HuH-7.5 (cell line): Measurements from ENCODE around the gene GDF3.
"Not testable (repeated sequence)": the region's sequence is repeated elsewhere in the genome, so short reads cannot be mapped to it uniquely, and the experiment has no call there.

ENCODE experiments used
- DNase-seq: peaks from one replicate; pipeline ENCODE4 v3.0.0; 2011; ENCODE audit warnings: low spot score

Gene GDF3

DNA sequence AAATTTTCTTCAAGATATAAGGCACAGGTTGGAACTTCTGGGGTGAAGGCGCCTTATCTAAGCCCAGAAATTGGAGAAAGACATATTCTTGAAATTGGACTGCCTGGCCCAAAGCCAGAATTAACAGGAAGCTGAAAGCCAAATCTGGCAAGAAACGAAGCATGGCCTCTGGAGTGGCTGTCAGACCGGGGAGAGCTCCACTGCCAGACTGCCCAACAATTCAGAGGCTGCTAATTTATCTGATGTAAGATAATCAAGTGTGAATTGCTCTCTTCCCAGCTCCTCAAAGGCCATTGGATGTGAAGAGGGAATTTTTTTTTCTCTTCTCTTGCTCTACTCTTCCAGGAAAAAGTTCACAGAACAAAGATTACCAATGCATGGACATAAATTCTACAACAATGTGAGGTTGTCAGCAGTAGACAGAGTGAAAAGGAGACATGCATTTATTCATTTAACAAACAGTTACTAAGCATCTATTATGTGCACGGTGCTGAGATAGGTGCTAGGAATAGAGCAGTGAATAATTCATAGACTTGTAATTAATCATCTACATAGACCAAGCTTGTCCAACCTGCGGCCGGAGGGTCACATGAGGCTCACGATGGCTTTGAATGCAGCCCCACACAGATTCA, at the start of gene GDF3:
GDF3 (minus strand) TSS at position 210 of the 632 bp plus-strand sequence; CDS start at position 163, 47 bp downstream.
- DNase-seq: no peak

DNA sequence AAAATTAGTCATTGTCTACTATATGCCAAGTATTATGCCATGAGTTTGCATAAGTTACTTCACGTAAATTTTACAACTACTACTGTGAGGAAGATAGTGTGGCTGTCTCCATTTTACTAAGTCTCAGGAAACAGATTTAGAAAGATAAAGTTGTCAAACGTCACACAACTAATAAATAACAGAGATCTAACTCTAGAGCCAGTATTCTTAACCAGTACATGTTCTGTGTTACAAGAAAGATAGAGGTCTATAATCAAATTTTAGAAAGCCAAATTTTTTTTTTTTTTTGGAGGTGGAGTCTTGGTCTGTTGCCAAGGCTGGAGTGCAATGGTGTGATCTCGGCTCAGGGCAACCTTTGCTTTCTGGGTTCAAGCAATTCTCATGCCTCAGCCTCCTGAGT, 37.4 kb upstream of the GDF3 start:
- DNase-seq: no peak

DNA sequence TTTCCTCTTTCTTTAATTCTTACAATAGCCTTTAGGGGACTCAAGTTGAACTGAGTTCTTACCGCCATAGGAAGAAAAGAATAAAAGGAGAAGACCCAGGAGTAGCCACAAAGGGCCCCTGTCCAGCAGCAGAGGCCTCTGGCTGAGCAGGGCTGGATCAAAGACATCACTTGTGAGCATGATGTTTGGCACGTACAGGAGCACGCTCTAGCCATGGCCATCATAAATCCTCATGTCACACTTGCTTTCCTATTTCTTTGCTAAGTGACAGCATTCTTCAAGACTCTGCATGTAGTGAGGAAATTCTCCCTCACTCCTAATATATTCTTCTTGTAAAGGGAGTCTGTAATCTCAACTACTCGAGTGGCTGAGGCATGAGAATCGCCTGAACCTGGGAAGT, 35.9 kb upstream of the GDF3 start:
- no peak for DNase-seq

DNA sequence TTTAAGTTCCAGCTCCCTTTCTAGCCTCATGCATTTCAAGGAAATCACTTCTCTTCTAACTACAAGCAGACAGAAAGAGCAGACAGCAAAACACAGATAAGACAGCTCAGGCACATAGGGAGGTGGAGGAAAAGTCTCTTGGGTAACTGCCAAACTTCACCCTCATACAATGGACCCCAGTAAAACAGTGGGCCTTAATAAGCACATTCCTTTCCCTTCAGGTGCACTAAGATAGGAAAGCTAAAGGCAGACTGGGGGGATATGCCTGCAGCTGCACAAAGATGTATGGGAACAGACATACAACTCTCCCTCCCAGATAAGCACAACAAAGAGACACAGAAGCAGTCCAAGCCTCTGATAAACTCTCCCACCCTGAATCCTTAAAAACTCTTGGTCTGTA, 35.4 kb upstream of the GDF3 start:
- not testable (repeated sequence) for DNase-seq

DNA sequence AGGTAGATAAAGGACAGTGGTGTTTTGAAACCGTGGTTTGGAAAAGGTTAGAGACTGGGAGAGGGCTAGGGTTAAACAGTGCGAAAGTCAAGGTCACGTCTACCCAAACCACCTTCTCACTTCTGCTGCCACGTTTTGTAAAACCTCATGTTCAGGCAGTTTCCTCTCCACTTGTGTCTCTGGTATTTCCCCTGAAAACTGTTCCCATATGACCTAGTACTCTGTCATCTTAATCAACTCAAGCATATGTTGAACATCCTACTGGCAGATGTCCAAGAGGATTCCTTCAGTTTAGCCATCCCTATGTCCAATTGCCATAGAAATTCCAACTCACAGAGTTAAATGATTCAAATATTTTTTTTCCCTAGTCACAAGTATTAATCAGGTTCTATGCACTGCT, 34.2 kb upstream of the GDF3 start:
- no peak for DNase-seq

DNA sequence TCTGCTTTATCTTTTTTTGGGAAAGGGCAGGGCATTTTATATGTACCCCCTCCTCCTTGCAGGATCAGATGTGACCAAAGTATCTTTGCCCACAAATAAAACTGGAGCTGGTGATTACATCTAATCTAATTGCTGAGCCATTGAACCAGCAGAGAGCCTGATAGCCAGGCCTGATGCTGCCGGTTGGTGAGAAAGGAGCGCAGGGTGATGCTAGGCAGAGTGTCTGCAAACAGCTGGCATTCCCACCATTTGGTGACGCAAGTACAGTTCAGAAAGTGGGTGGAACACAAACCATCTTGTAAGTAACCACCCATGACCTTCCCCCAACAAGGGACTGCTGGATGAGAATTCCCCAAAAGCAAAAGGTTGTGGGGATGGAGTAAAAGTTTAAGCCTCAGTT, 28.4 kb upstream of the GDF3 start:
- no peak for DNase-seq

DNA sequence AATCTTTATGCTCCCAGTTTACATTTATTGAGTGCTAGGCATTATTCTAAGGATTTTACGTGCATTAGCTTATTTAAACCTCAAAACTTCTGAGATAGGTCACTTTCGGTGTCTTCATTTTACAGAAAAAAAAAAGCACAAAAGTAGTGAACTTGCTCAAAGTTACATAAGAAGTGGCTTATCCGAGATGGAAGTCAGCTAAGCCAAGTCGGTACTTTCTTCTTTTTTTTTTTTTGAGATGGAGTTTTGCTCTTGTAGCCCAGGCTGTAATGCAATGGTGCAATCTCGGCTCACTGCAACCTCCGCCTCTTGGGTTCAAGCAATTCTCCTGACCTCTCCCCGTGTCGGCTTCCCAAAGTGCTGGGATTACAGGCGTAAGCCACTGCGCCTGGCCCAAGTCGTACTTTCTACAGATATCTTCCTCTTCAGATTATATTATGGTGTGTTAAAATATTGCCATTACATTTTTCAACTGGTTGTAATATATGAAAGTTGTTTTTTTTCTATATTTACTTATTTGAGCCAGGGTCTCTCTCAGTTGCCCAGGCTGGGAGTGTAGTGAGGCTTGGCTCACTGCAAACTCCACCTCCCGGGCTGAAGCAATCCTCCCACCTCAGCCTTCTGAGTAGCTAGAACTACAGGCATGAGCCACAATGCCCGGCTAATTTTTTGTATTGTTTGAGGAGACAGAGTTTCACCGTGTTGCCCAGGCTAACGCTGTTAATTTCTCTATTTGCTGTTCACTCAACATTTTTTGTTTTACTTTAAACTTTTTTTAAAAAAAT, 24.6 kb upstream of the GDF3 start:
- no peak for DNase-seq

DNA sequence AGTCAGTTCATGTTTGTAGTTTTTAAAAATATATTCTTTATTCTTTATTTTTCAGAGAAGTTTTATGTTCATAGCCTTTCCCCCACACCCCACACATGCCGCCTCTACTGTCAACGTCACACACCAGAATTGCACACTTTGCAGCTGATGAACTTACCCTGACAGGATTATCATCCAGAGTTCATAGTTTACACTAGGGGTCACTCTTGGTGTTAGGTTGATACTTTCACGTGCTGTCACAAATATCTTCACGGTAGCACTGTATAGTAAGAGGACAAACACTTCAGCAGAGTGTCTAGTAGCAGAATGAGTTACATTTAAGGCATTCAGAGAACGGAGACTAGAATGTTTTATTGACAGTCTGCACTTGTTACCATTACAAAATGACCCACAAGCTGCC, 20.8 kb upstream of the GDF3 start:
- peak; percentile 24 for DNase-seq

DNA sequence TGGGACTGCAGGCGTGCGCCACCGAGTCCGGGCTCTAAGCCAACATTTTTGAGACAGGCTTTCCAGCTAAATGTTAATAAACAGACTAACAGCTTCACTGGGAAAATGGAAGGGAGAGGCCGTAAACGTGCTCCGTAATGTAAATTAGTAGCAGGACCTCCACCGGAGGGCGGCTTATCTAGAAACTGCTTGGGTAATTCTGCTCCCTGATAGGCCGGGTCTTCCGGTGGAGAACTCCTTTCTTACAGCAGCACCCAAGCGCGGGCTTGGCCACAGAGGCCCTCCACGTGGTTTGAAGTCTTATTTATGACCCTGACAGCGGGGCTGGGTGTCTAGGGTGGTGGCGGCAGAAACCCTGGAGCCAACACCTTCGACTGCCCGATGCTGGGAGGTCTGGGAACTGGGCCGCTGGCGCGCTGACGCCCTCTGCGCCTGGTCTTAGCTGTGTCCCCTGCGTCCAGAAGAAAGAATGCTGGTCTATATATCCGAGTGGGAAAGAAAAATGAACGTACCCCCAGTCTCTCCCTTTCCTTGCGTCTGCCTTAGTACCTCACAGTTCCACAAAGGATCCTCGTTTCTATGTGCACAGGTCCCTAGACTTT, 17.4 kb upstream of the GDF3 start:
- no peak for DNase-seq

DNA sequence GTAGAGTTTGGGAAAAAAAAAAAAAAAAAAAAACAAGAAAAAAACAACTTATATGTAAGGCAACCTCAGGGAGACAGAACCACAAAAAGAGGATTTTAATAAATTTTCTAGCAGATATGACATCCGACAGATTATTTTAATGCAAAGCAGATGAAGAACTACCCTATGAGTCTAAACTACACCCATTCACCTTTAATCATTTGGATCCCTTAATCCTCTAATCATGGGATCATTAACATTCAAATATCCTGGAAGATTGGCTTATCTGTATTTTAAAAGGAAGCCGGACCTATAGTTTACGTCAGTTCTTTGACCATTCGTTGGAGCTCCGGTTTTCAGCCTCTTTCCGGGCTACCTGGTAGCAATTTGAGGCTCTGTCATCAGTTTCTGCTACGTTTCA, 15.6 kb upstream of the GDF3 start, which contains the start of gene DPPA3:
DPPA3 (plus strand) TSS at position 301 of the 400 bp plus-strand sequence. CDS start 138 bp downstream, outside the sequence.
- no peak for DNase-seq

DNA sequence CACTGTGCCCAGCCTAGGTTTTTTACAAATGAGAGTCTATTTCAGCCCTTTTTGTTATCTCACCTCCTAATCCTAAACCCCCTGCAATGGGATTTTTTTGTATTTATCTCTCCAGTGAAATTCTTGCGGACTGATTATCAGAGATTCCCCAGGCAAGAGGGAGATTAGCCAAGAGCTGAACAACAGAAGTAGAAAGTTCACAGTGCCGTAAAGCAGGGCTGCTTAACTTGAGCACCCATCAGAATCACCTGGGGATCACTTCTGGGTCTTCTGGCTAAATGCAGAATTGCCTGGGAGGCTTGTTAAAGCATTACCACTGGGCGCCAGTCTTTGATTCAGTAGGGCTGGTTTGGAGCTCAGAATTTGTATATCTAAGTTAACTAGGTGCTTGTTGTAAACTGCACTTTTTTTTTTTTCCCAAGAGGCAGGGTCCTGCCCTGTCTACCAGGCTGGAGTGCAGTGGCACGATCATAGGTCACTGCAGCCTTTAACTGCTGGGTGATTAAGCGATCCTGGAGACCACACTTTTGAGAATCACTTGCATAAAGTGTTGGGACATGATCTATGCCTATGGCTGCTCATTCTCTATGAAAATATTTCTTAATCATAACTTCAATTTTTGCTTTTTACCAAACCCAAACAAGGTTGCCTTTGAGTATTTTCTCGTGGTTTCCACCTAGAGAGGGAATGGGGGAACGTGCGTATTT, 14.5 kb upstream of the GDF3 start:
- DNase-seq: no peak

DNA sequence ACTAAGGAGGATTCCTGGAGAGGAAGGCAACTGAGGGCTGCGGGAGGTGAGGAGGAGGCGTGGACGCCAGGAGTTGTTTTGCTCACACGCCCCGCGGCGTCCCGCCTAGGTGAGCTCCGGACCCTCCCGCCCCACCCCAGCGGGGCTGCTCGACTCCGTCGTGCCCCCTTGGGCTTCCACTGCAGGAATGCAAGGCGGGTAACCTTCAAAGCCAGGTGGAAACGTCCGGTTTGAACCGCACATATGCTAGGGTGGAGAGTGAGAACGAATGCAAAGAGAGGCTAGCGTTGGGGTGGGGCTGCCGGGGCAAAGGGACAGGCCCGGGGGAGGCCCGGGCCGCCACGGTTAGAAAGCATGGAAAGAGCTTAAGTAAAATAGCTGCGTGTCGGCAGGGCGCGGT, 10.3 kb upstream of the GDF3 start:
- DNase-seq: no peak

DNA sequence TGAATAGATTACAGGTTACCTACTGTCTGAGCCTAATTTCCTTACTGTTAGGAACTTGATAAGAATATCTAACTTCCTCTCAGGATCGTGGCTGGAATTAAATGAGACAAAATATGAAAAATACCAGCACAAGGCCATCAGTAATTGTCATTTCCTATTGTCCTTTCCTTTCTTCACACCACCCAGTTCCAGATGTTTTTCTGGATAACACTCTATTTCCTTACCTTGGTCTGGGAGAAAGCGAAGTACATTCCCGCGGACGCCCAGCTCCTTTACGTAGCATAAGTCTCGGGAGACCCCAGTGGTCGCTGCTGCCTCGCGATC, 376 bp downstream of the GDF3 start:
- DNase-seq: no peak

DNA sequence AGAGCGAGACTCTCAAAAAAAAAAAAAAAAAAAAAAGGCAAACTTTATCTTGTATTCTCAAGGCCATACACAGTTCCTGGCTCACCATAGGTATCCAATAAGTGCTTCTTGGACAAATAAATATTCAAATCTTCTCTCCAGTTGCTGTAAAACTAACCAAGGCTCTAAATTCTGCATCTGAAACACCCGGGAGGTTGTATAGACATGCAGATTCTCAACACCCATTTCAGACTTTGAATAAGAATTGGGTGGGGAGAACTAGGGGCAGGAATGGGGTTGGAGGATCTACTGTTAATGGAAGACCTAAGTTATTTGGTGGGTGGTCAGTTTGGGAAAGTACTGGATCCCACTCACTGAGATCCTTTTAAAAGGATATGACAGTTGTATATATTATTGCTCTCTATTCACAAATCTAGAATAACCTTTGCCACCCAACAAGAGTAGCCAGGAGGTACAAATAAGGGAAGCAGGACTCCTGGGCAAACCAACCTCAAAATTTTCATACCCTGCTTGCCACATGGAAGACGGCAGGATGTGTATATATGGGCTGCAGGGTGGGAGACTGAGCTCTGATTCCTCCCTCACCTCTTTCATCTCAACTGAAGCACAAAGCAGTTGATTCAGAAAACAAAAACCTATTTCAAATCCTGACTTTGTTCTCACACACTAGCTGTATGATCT, 879 bp downstream of the GDF3 start:
- DNase-seq: no peak

DNA sequence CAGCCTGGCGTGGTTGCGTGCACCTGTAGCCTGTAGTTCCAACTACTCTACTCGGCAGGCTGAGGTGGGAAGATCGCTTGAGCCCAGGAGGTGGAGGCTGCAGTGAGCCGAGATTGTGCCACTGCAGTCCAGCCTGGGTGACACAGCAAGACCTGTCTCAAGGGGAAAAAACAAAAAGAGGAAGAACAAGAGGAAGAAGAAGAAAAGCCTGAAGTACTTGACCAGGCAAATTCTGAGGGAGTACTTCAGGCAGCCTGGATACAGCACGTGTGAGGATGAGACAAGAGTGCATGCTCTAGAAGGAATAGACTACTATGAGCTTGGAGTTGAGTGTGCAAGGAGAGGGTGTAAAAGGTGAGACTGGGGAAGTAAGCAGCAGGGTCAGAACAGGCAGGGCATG, 1.8 kb downstream of the GDF3 start:
- no peak for DNase-seq

DNA sequence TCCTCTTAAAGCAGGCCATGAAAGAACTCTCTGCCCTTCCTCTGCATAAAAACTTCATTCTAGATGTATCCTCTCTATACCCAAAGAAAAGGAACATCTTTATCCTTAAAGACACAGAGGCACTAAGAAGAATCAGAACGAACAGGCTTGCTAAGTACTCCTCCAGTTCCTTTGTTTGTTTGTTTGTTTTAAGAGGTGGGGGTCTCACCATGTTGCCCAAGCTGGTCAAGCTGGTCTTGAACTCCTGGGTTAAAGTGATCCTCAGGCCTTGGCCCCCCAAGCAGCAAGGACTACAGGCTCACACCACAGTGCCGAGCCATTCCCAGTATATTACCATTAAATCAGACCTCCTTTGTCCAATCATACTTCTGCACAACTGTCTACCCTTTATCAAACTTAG, 14.0 kb downstream of the GDF3 start:
- DNase-seq: no peak

DNA sequence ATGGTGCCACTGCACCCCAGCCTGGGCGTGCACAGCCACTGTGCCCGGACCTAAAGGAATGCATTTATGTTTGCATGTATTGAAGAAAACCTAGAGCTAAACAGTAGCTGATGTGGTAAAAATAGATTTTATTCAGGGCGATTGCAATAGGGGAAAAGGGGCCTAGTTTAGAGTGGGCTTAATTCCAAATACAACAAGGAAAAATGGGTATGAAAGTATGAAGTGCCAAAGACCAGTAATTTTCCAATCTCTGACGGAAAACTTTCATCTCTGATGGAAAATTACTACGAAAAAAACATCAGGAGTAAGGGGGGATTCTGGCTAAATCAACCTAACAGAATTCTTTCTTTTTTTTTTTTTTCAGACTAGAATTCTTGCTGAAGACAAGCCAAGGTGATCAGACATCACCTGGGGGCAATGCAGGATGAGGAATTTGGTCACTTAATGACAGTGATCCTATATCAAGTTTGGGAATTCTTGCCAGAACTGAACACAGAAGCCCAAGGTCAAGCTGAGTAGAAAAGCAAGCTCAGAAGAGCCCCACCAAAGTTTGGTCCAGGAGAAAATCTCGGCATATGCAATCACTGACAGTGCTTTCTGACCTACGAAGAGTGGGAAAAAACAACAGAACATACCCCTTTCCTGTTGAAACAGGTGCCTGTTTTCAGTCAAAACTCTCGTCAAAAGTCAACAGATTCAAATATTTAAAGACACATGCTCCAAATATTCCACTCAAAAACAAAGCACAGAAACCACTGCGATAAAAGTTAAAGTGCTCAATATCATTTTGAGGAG, 16.1 kb downstream of the GDF3 start:
- no peak for DNase-seq

DNA sequence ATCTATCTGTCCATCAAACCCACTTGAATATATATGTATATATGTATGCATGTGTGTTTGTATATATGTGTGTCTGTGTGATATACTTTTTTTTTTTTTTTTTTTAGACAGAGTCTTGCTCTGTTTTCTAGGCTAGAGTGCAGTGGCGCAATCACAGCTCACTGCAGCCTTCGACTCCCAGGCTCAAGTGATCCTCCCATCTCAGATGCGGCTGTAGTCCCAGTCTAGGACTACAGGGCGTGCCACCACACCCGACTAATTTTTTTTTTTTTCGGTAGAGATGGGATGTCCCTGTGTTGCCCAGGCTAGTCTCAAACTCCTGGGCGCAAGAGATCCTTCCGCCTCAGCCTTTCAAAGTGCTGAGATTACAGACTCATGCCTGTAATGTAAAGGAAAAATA, 16.8 kb downstream of the GDF3 start:
- no peak for DNase-seq

DNA sequence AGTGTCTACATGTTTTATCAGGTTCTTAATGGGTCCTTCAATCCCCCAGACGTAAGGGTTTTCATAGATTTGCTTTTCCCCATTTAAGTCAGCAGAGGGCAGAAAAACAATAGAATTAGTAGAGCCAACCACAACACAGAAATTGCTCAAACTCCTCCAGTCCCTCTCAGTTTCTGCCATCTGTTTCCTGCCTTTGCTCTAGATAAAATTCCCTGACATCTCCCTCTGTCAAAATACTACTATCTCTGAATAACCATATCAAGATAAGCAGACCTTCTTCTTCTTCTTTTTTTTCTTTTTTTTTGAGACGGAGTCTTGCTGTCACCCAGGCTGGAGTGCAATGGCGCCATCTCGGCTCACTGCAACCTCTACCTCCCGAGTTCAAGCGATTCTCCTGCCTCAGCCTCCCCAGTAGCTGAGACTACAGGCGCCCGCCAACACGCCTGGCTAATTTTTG, 18.1 kb downstream of the GDF3 start:
- peak; percentile 27 for DNase-seq

DNA sequence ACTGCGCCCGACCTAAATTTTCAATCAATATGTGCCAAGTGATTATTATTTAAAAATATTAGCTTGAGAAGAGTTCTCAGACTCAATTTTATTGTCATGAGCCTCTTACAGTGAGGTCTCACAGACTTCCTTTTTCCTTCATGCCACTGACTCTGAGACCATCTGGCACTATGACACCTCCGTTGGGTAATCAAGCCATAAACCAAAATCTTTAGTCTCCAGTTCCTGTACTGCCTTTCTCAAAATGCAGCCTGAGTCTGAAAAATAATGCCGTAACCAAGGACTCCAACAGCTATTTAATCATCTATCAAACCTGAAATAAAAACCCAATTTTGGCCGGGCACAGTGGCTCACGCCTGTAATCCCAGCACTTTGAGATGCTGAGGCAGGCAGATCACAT, 20.1 kb downstream of the GDF3 start:
- DNase-seq: not testable (repeated sequence)

DNA sequence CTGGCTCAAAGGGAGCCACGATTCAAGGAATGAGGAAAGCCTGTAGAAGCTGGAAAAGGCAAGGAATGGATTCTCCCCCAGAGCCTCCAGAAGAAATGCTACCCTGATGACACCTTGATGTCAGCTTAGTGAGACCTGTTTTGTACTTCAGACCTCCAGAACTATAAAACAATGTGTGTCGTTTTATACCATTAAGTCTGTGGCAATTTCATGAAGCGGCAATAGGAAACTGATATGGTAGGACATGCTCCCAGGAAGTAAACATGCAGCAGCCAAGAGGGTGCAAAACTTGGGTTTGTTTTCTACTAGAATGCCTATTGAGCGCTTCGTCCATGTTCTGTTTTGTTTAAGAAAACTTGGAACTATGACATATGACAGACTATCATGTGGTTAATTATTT, 27.4 kb downstream of the GDF3 start:
- no peak for DNase-seq
